WTC11 (cell line): ENCODE data around the gene ETS1. TPM values are rescaled to one million over a fixed set of nuclear protein-coding genes. Genes with fewer than 3 reads are reported as not detected.

Source experiments
- ATAC-seq: fragments of 200-7000 bp; cut with Tn5 transposase; 2 replicates; pipeline ENCODE4 v1.10.0; 2021; ENCODE audit warnings: mild to moderate bottlenecking, moderate library complexity
- CTCF ChIA-PET: fragments of 300-600 bp; sonication (Branson Sonifier 250); formaldehyde crosslinking; loops from one replicate; lab custom pipeline; 2021; ENCODE audit warnings: antibody characterized with exemption; lab: Charles Lee
- POLR2A ChIA-PET: fragments of 350-600 bp; sonication (Branson Sonifier 250); formaldehyde crosslinking; loops from one replicate; lab custom pipeline; 2021; ENCODE audit warnings: antibody characterized with exemption; lab: Charles Lee
- DNase-seq: peaks from one replicate; pipeline ENCODE4 v3.0.0; 2021; ENCODE audit warnings: low spot score
- H3K27ac Mint-ChIP-seq: 2 replicates; pipeline ENCODE4 v1.8.0; 2021; ENCODE audit warnings: mixed read lengths
- H3K27me3 Mint-ChIP-seq: 2 replicates; pipeline ENCODE4 v1.8.0; 2021; ENCODE audit warnings: low read depth, mild to moderate bottlenecking, moderate library complexity, mixed read lengths
- H3K36me3 Mint-ChIP-seq: 2 replicates; pipeline ENCODE4 v1.8.0; 2021; ENCODE audit warnings: mixed read lengths
- H3K4me1 Mint-ChIP-seq: 2 replicates; pipeline ENCODE4 v1.8.0; 2022; ENCODE audit warnings: mixed read lengths
- H3K4me3 Mint-ChIP-seq: 2 replicates; pipeline ENCODE4 v1.8.0; 2021; ENCODE audit warnings: mild to moderate bottlenecking, moderate library complexity, mixed read lengths
- H3K9me3 Mint-ChIP-seq: 2 replicates; pipeline ENCODE4 v1.8.0; 2021; ENCODE audit warnings: mixed read lengths
- ATF3 ChIP-seq: sonication (generic); formaldehyde crosslinking; conservative IDR thresholded peaks from 2 replicates; pipeline ENCODE4 v1.8.1; 2022; ENCODE audit warnings: mild to moderate bottlenecking, missing genetic modification reagents
- ELF4 ChIP-seq: sonication (generic); formaldehyde crosslinking; IDR thresholded peaks from 2 replicates; pipeline ENCODE4 v1.8.1; 2022; ENCODE audit warnings: low read depth, mild to moderate bottlenecking, moderate library complexity, missing genetic modification reagents
- ESRRA ChIP-seq: sonication (generic); formaldehyde crosslinking; IDR thresholded peaks from 2 replicates; pipeline ENCODE4 v1.8.1; 2022; ENCODE audit warnings: mild to moderate bottlenecking, missing genetic modification reagents, borderline replicate concordance
- GRHL2 ChIP-seq: fragments of 250-450 bp; sonication (Bioruptor Pico); IDR thresholded peaks from 2 replicates; pipeline ENCODE4 v1.8.0; 2022; ENCODE audit warnings: mild to moderate bottlenecking, moderate library complexity; ENCODE audit not compliant: insufficient replicate concordance, severe bottlenecking
- MXD4 ChIP-seq: fragments of 250-450 bp; sonication (Bioruptor Pico); IDR thresholded peaks from 2 replicates; pipeline ENCODE4 v1.8.0; 2021; ENCODE audit warnings: mild to moderate bottlenecking, moderate library complexity, borderline replicate concordance
- OVOL2 ChIP-seq: fragments of 250-450 bp; sonication (Bioruptor Pico); IDR thresholded peaks from 2 replicates; pipeline ENCODE4 v1.9.0; 2021; ENCODE audit warnings: mild to moderate bottlenecking, borderline replicate concordance
- SMAD4 ChIP-seq: sonication (generic); formaldehyde crosslinking; IDR thresholded peaks from 2 replicates; pipeline ENCODE4 v1.8.0; 2022; ENCODE audit warnings: mild to moderate bottlenecking, missing genetic modification reagents
- ZBTB21 ChIP-seq: sonication (generic); formaldehyde crosslinking; IDR thresholded peaks from 2 replicates; pipeline ENCODE4 v1.8.1; 2023; ENCODE audit warnings: mild to moderate bottlenecking, missing genetic modification reagents, borderline replicate concordance
- ZNF263 ChIP-seq: sonication (generic); formaldehyde crosslinking; IDR thresholded peaks from 2 replicates; pipeline ENCODE4 v1.8.1; 2022; ENCODE audit warnings: low read depth, mild to moderate bottlenecking, moderate library complexity, missing genetic modification reagents
- ZNF396 ChIP-seq: fragments of 250-450 bp; sonication (Bioruptor Pico); IDR thresholded peaks from 2 replicates; pipeline ENCODE4 v1.8.0; 2021; ENCODE audit warnings: mild to moderate bottlenecking, moderate library complexity, borderline replicate concordance
- total RNA-seq: library from RNA; stranded (reverse); gene quantifications from 3 replicates; pipeline ENCODE4 v1.2.3, GENCODE V29; 2021
- TF ChIP-seq, protein P1 (sequence below): fragments of 250-450 bp; sonication (Bioruptor Pico); IDR thresholded peaks from 2 replicates; pipeline ENCODE4 v2.1.2; 2022; ENCODE audit warnings: mild to moderate bottlenecking, moderate library complexity
- TF ChIP-seq, protein P2 (sequence below): sonication (generic); formaldehyde crosslinking; IDR thresholded peaks from 2 replicates; pipeline ENCODE4 v1.8.1; 2023; ENCODE audit warnings: mild to moderate bottlenecking, moderate library complexity, missing genetic modification reagents
- TF ChIP-seq, protein P3 (sequence below): sonication (generic); formaldehyde crosslinking; IDR thresholded peaks from 2 replicates; pipeline ENCODE4 v1.8.1; 2022; ENCODE audit warnings: missing genetic modification reagents, borderline replicate concordance
- TF ChIP-seq, protein P4 (sequence below): fragments of 250-450 bp; sonication (Bioruptor Pico); IDR thresholded peaks from 2 replicates; pipeline ENCODE4 v1.9.0; 2021; ENCODE audit warnings: moderate library complexity, mild to moderate bottlenecking, inconsistent platforms, borderline replicate concordance
- TF ChIP-seq, protein P5 (sequence below): fragments of 250-450 bp; sonication (Bioruptor Pico); IDR thresholded peaks from 2 replicates; pipeline ENCODE4 v1.9.0; 2021; ENCODE audit warnings: mild to moderate bottlenecking

The ETS1 gene
- total RNA-seq, 1 experiment from 2014 or later: 33.1 TPM

DNA sequence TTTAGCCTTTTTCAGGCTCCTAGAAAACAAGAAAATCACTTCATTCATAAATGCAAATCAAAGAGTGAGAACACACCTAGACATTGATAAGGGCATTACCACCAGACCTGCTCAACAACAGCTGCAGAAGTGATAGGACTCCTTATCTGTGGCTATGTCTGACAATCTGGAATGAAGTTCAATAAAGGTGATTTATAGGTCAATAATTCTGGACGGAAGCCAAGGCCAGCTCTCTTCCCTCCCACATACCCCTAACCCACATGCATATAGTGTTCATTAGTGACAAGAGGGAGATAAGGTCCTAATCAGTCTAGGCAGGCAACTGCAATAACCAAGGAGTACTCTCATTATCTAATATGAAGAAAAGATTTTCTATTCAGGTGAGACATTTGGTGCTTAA, 111.3 kb downstream of the ETS1 start:
- DNase-seq: no peak
- no peaks in the 10 kb centered on the region for H3K27me3 Mint-ChIP-seq
- TF ChIP-seq GRHL2 (no peak), ELF4 (CRISPR knock-in tag) (no peak), SMAD4 (CRISPR knock-in tag) (no peak), ZBTB21 (CRISPR knock-in tag) (no peak), ATF3 (CRISPR knock-in tag) (no peak), ZNF396 (CRISPR knock-in tag) (no peak)
- TF ChIP-seq, protein P1, sequence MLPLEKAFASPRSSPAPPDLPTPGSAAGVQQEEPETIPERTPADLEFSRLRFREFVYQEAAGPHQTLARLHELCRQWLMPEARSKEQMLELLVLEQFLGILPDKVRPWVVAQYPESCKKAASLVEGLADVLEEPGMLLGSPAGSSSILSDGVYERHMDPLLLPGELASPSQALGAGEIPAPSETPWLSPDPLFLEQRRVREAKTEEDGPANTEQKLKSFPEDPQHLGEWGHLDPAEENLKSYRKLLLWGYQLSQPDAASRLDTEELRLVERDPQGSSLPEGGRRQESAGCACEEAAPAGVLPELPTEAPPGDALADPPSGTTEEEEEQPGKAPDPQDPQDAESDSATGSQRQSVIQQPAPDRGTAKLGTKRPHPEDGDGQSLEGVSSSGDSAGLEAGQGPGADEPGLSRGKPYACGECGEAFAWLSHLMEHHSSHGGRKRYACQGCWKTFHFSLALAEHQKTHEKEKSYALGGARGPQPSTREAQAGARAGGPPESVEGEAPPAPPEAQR: no peak
- TF ChIP-seq, protein P2, sequence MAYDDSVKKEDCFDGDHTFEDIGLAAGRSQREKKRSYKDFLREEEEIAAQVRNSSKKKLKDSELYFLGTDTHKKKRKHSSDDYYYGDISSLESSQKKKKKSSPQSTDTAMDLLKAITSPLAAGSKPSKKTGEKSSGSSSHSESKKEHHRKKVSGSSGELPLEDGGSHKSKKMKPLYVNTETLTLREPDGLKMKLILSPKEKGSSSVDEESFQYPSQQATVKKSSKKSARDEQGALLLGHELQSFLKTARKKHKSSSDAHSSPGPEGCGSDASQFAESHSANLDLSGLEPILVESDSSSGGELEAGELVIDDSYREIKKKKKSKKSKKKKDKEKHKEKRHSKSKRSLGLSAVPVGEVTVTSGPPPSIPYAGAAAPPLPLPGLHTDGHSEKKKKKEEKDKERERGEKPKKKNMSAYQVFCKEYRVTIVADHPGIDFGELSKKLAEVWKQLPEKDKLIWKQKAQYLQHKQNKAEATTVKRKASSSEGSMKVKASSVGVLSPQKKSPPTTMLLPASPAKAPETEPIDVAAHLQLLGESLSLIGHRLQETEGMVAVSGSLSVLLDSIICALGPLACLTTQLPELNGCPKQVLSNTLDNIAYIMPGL (CRISPR knock-in tag): no peak
- TF ChIP-seq, protein P3, sequence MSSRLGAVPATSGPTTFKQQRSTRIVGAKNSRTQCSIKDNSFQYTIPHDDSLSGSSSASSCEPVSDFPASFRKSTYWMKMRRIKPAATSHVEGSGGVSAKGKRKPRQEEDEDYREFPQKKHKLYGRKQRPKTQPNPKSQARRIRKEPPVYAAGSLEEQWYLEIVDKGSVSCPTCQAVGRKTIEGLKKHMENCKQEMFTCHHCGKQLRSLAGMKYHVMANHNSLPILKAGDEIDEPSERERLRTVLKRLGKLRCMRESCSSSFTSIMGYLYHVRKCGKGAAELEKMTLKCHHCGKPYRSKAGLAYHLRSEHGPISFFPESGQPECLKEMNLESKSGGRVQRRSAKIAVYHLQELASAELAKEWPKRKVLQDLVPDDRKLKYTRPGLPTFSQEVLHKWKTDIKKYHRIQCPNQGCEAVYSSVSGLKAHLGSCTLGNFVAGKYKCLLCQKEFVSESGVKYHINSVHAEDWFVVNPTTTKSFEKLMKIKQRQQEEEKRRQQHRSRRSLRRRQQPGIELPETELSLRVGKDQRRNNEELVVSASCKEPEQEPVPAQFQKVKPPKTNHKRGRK: no peak
- TF ChIP-seq, protein P4, sequence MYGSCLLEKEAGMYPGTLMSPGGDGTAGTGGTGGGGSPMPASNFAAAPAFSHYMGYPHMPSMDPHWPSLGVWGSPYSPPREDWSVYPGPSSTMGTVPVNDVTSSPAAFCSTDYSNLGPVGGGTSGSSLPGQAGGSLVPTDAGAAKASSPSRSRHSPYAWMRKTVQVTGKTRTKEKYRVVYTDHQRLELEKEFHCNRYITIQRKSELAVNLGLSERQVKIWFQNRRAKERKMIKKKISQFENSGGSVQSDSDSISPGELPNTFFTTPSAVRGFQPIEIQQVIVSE (CRISPR knock-in tag): no peak
- ChIA-PET POLR2A (interaction anchor here (0.7 kb wide), 1 partner anchor 97 kb away, joined by 3 read pairs; no protein-coding TSS in a partner anchor), CTCF (interaction anchor here (0.7 to 1.5 kb wide), 2 partner anchors 156 to 220 kb away, joined by 5 to 6 read pairs; no protein-coding TSS in a partner anchor)
- peaks cover 17% of the 10 kb centered on the region for H3K36me3 Mint-ChIP-seq
- ATAC-seq: no peak
- no peak overlapping the region for H3K4me3 Mint-ChIP-seq
- H3K4me1 Mint-ChIP-seq: peaks cover 6% of the 10 kb centered on the region; the same call in 1 of the 2 replicates
- no peak overlapping the region for H3K27ac Mint-ChIP-seq
- no peaks in the 10 kb centered on the region for H3K9me3 Mint-ChIP-seq

DNA sequence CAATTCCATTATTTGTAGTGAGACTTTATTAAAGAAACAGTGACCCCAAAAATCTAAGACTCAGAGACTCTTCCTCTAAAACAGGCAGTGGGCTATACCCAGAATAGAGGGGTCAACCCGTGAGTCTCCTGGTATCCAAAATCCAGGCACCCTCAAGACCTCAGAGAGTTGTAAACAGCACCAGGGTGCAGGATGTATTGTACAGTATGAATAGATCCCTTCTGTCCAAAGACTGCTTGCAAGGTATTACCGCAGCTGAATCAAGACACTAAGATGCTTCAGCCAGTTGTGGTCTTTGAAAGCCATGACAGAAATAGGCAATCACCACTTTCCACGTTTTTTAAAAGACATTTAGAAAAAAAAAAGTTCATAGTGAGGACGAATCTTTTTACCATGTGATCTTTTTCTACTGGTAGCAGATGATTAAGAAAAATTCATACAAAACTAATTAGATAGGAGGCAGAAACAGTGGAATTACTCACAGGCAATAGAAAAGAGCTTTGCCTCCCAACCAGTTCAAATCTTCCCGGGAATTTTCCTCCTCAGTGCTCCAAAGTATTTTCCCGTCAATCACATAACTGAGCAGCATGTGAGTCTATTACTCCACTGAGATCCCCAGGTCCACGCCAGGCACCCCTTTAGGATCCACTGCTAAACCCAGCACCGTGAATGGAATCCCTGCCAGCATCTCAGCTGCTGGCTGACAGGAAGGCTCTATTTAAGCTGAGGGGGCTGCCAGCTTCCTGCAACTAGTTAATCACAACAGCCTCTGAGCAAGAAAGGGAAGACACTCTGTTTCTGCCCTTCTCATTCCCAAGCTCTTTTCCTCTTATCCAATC, 113.1 kb downstream of the ETS1 start:
- TF ChIP-seq ZNF263 (CRISPR knock-in tag): no peak
- H3K9me3 Mint-ChIP-seq: no peaks in the 10 kb centered on the region
- POLR2A ChIA-PET: no interaction called here
- 0 out of 2 replicates have a peak overlapping the region, but pooled peaks have one; percentile 46 for H3K27ac Mint-ChIP-seq
- CTCF ChIA-PET: interaction anchor here (1.1 kb wide), 1 partner anchor 10 kb away, joined by 5 read pairs; no protein-coding TSS in a partner anchor
- peaks cover 6% of the 10 kb centered on the region; the same call in 1 of the 2 replicates for H3K4me1 Mint-ChIP-seq
- no peak overlapping the region for H3K4me3 Mint-ChIP-seq
- DNase-seq: no peak
- peak; percentile 43; the same call in 1 of the 2 replicates for ATAC-seq
- H3K36me3 Mint-ChIP-seq: peaks cover 10% of the 10 kb centered on the region
- no peaks in the 10 kb centered on the region for H3K27me3 Mint-ChIP-seq

DNA sequence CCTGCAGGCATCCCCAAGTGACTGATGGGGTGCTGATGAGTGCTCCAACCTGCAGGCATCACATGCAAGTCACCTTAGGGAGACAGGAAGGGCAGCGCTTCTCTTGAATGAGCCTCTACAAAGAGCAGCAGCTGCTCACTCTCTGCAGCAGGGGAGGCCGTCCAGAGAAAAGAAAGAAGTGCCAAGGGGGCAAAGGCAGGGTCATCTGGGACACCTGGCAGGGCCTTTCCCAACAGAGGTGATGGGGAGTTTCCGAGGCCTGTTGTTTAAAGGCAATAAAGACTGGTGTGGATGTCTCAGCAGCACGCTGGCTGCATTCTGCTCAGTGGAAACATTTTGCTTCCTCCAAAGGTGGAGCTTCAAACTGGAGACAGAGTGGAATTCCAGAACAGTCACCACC, 113.7 kb downstream of the ETS1 start:
- Mint-ChIP-seq H3K4me3 (no peak overlapping the region), H3K27ac (no peak overlapping the region), H3K4me1 (peaks cover 6% of the 10 kb centered on the region; the same call in 1 of the 2 replicates), H3K27me3 (no peaks in the 10 kb centered on the region), H3K9me3 (no peaks in the 10 kb centered on the region), H3K36me3 (peaks cover 10% of the 10 kb centered on the region)
- ChIA-PET POLR2A (no interaction called here), CTCF (interaction anchor here (1.1 kb wide), 1 partner anchor 11 kb away, joined by 5 read pairs; no protein-coding TSS in a partner anchor)
- no peak for ATAC-seq
- DNase-seq: no peak
- TF ChIP-seq OVOL2 (CRISPR knock-in tag): no peak
- no peak for TF ChIP-seq MXD4
- TF ChIP-seq, protein P5, sequence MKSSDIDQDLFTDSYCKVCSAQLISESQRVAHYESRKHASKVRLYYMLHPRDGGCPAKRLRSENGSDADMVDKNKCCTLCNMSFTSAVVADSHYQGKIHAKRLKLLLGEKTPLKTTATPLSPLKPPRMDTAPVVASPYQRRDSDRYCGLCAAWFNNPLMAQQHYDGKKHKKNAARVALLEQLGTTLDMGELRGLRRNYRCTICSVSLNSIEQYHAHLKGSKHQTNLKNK (CRISPR knock-in tag): no peak
- no peak for TF ChIP-seq ESRRA (CRISPR knock-in tag)
